ENCODE data around the gene REX1BD. TPM values are rescaled to one million over a fixed set of nuclear protein-coding genes. Genes with fewer than 3 reads are reported as not detected.
"Not testable (repeated sequence)": the region's sequence is repeated elsewhere in the genome, so short reads cannot be mapped to it uniquely, and the experiment has no call there.

REX1BD gene
- polyA plus RNA-seq, 4 donors: 19.2 to 47.3 (median 24.8) TPM

DNA sequence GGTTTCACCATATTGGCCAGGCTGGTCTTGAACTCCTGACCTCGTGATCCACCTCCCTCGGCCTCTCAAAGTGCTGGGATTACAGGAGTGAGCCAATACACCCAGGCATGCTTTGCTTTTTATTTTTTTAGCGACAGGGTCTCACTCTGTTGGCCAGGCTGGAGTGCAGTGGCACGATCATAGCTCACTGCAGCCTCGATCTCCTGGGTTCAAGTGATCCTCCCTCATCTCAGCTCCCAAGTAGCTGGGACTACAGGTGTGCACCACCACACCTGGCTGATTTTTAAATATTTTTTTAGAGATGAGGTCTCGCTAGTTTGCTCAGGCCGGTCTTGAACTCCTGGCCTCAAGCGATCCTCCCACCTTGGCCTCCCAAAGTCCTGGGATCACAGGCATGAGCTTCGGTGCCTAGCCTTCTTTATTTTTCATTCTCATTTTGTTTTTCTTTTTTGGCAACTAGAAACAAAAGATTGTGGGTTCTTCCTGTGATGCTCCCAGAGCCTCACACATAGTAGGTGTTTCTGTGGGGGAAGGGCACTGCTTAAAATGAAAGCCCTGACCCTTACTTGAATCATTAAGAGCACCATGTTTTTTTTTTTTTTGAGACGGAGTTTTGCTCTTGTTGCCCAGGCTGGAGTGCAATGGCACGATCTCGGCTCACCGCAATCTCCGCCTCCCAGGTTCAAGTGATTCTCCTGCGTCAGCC lies 12.2 kb downstream of the REX1BD start:
- not testable (repeated sequence) for DNase-seq (ENCODE audit: low read depth in 4 of 4, low spot score in 3 of 4)

DNA sequence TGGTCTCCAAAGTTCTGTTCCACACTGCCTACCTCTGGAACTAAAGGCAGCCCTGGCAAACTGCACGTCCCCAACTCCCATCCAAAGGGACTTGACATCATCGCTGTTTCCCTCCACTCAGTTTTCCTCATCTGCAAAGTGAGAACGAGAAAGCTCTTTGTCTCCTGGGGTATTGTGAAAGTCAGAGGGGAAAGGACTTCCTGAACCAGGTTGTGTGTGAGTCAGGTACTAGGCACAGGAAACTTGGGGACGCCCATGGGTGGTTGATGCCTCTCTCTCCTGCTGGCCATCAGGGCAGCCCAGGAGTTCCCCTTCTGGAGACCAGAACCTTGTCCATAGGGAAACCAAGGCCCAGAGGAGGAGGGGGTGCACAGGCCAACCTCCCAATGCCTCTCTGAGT lies 13.3 kb downstream of the REX1BD start:
- no peak for DNase-seq (ENCODE audit: low read depth in 4 of 4, low spot score in 3 of 4)

DNA sequence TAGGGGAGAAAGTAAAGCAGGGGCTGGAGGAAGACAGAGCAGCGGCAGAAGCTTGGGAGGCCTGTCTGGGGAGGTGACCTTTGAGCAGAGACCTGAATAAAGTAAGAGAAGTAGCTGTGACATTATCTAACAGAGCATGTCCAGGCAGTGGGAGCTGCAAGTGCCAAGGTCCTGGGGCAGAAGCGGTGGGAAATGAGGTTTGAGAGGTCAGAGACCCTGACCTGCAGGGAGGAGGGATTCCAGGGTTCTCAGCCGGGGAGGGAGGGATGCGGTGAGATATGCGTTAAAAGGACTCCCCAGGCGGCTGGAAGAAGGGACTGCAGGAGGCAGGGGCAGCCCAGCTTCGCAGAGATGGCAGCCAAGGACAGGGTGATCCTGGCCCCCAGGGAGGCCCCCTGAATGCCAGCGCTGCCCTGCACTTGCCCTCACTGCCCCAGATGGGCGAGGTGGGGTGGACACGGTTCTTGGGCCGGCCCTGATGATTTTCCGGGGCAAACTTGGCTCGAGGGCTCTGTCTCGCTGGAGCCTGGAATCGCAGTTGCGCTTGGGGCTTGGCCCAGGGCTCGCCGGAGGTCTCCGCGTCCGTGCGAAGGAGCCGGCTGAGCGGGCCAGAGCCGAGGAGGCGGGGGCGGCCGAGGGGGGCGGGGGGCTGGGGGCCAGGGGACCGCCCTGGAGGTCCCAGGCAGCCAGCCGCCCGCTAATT lies 14.8 kb downstream of the REX1BD start:
- no peak for DNase-seq (ENCODE audit: low read depth in 4 of 4, low spot score in 3 of 4)

DNA sequence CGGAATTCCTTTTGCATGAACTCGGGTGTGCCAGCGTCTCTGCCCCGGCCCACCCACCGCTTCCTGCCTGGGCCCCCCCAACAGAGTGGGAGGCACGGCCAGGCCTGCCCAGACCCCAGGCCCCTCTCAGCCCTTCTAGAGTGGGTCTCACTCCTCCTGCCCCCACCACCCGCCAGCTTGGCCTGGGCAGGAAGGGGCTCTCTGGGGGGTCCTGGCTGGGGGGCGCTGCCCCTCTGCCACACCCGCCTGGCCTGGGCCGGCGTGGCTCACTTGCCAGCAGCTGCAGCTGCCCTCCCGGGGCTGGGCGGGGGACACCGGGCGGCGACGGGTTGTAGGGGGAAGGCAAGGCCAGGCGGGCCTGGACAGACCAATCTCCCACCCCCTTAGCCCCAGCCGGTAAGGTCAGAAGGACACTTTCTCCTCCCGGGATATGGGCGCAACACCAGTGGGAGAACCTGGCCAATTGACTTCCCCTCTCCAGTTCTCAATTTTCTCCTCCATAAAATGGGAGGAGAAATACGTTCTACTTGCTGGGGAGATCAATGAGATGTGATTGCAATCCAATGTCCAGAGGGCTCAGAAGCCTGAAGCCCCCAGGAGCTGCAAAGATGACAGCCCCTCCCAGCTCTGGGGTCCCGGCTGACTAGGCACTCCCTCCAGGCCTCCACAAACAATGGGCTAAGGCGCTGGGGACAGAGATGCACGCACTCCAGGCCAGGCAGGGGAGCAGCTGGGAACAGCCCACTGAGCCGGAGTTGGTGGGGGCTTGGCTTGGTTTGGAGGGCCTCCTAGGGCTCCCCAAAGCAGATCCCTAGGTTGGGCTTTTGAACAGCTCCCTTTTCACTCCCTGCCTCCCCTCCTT lies 15.6 kb downstream of the REX1BD start:
- no peak for DNase-seq (ENCODE audit: low read depth in 4 of 4, low spot score in 3 of 4)

DNA sequence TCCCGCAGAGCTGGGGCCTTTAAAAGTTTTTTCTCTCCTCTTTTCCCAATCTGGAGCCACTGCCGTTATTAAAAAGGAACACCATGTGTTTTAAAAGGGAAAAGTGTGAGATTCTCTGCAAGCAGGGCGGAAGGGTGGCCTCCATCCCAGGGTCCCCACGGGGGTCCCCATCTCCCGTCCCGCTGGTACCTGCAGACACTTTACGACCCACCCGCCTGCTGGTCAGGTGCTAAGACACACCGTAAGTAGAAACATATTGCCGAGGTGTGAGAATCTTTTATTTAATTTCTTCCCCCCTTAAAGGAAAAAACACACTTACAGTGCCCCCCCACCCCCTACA lies 16.2 kb downstream of the REX1BD start:
- DNase-seq (ENCODE audit: low read depth in 4 of 4, low spot score in 3 of 4): no peak

DNA sequence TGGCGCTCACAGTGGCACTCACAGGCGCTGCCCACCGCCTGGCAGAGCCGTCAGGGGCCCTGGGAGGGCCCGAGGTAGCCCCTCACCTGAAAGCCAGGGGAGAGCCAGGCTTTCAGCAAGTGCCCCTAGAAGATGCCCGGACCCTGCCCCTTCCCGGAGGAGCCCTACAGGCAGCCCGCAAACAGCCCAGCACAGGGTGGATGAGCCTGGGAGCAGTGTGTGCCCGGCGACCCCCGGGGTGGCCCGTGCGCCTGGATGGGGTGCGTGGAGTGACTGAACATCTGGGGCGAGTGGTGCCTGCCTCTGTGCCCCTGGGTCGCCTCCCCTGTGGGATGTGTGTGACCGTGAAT lies 16.6 kb downstream of the REX1BD start:
- no peak for DNase-seq (ENCODE audit: low read depth in 4 of 4, low spot score in 3 of 4)

DNA sequence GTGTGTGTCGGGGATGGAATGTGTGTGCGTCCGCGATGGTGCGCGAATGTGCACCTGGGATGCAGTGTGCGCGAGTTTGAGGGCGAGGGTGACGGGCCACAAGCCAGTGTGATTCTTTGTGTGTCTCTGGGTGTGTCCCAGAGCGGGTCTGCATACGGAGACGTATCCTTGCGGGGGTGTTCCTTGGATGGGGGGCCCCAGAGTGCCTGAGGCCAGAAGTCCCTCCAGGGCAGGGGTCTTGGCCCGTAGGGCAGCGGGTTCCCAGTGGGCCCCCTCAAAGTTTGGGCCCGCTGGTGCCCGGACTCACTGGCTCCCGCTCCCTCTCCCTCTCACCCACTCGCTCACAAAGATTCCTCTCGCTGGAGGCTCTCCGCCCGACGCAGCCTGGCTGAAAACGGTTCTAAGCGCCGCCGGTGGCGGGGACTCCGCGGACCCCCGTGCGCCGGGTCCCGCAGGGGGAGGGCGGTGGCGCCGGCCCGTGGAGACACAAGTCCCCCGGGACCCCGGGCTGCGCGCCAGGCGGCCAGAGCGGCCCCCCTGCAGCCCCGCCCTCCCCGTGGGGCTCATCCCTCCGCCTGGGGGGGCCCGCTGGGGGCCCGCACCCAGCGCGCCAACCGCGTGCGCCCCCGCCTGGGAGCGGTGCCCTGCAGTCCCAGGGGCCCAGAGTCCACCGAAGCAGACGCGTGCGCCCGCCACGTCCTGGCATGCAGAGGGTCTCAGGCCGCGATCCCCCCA lies 17.1 kb downstream of the REX1BD start:
- DNase-seq (ENCODE audit: low read depth in 4 of 4, low spot score in 3 of 4): no peak

DNA sequence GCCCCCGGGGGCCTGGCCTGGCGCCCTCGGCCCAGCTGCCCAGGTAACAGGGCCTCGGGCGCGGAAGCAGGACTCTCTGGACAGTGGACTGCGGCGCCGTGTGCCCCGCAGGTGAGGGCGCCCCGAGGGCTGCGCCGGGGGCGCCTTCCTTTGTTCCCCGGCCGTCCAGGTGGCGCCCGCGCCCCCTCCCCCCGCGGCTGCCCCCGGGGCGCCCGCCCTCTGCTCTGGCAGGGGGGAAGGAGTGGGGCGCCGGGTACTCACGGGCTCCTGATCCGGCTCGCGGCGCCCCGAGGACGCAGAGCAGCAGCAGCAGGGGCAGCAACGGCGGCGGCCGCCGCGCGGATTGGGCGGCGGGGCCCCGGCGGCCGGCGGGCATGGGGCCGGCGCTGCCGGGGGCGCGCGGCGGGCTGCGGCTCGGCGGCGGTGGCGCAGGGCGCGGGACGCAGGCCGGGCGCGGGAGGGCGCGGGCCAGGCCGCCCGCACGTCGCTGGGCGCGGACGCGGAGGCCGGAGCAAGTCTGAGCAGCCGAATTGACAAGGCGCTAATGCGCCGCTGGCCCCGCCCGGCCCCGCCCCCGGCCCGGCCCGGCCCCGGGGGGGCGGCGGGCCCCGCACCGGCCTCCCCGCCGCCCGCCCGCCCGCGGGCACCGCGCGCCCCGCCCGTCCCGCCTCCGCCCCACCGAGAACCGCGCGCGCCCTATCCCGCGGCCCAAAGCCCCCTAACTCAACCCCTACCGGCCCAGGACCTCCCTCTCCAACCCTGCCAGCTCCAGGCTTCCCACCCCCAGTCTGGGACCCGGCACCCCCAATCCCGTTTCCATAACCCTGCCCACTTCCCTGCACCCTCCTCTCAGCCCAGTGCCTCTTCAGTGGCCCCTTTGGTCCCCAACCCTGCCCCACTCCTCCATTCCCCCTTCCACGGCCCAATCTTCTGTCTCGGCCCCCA lies 18.0 kb downstream of the REX1BD start, which contains the start of gene CRLF1:
TSS of gene CRLF1 (minus strand) at position 519 of the 945 bp plus-strand sequence. CDS start at position 376, 143 bp downstream.
- no peak for DNase-seq (ENCODE audit: low read depth in 4 of 4, low spot score in 3 of 4)

DNA sequence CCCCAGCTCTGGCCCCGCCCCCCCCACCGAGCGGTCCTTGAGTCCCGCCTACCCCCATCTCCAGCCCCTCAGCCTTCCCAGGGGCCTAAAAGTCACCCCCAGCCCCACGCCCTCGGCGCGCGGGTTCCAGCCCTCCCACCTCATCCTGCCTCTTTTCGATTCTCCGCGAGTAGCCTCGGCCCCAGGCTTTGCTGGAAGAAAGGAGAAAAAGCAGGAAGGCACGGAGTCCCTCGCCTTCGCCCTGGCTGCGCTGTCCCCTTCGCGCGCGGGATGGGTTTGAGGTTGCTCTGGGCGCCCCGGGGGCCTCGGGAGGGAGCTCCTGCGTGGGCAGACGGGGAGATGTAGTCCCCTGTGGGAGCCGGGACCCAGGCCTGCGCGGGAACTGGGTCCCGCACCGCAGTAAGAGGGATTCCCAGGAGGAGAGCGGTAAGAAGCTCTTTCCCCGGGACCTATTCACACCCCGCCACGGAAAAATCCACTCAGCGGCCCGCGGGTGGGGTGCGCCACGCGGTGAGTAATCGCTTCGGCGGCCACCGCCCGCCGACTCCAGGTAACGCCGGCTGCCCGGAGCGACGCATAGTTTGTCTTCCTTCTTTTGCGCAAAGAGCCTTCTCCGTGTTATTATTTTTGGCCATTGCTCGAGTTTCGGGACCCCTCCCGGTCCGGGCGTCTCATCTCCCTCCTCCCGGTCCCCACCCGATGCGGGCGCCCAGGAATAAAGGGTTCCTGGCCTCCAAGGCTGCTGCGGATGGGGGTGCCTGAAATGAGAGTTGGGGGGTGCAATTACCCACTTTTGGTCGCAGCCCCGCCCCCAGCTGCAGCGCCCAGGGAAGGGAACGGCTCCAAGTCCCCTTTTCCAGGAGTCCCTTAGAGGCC lies 18.9 kb downstream of the REX1BD start:
- DNase-seq (ENCODE audit: low read depth in 4 of 4, low spot score in 3 of 4): no peak

DNA sequence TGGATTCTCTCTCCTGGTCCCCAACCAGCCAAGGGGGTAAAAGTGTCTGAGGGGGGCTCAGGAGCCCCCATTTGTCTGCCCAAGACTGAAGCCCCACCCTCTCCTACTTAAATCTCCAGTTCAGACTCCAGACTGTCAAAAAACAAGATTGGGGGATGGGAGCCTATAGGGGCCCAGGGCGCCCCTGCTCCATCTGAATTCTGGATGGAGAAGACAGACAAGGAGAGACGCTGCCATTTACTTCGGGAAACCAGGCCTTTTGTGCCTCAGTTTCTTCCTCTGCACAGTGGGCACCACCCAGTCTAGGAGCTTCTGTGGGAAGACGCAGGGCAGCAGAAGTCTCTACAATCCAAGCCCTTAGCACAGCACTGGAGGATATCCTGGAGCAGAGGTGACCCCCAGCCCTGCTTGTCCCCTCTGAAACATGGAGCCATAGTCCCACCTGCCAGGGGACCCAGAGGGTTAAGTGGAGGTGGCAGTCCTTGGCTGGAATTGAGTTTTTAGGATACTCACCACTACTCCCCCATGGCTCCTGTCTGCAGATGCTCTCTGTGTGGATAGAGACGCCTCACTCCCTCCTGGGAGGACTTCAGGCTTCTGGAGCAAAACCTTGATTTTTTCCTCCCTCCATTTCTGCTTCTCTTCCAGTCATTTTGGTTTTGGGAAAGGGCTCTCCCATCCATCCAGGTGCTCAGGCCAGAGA lies 19.7 kb downstream of the REX1BD start:
- DNase-seq (ENCODE audit: low read depth in 4 of 4, low spot score in 3 of 4): no peak

DNA sequence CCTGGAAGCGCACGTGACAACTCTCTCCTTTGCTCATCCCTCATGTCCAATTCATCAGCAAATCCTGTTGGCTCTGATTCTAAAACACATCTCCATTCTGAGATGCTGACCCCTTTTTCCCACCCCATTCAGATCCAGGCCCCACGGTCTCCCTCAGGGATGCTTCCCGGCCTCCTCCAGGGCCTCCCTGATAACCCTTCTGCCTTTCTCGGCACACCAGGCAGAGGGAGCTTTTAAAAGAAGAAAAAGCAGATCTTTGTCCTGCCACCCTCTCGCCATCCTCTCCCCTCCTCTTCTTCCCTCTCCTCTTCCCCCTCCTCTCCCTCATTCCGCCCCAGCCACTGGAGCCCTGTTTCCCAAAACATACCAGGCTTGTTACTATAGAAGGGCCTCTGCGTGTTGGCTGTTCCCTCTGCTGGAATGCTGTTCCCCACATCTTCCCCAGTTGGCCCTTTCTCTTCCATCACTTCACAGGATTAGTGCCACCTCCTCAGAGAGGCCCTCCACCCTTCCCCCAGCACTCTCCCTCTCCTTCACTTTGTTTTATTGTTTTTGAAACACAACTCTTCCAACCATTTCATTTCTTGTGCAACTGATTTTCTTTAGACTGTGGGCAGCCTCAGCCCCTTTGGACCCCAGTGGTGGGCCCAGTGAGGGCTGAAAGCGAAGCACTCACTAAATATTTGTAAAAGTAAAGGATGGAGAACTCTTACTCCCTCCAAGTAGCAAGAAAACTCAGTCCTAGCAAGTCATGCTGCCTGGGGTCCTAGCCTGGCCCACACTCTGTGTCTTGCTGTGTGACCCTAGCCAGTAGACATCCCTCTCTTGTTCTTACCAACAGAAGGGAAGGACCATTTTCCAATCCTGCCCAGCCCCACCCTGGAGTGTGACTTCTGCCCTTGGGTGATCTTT lies 20.5 kb downstream of the REX1BD start:
- no peak for DNase-seq (ENCODE audit: low read depth in 4 of 4, low spot score in 3 of 4)

DNA sequence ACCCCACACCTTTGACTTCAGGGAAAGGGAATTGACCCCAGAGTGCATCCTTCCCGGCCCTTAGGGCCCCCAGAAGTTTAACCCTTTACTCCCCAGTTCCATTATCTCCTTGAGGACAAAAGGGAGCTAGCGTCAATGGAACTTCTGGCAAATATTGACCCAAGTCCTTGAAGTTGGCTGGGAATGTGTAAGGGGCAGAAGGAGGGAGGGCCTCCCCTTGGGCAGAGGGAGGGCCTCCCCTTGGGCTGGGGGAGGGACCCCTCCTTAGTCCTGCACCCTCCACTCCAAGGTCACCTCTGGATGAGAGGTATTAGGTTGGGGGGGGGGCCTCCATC lies 21.1 kb downstream of the REX1BD start:
- DNase-seq (ENCODE audit: low read depth in 4 of 4, low spot score in 3 of 4): no peak

DNA sequence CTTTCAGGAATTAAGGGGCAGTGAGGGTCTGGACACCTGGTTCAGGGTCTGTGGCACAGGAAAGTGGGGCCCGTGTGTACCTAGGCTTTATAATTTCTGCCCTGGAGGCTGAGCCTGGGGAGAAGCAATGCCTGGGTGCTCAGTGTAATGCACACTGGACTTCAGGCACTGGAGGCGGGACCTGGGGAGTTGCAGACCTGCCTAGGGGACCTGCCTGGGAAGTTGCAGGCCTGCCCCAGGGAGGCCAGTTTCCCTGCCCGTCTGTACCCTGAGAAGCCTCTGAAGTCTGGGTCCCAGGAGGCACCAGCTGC lies 21.6 kb downstream of the REX1BD start:
- DNase-seq (ENCODE audit: low read depth in 4 of 4, low spot score in 3 of 4): no peak

DNA sequence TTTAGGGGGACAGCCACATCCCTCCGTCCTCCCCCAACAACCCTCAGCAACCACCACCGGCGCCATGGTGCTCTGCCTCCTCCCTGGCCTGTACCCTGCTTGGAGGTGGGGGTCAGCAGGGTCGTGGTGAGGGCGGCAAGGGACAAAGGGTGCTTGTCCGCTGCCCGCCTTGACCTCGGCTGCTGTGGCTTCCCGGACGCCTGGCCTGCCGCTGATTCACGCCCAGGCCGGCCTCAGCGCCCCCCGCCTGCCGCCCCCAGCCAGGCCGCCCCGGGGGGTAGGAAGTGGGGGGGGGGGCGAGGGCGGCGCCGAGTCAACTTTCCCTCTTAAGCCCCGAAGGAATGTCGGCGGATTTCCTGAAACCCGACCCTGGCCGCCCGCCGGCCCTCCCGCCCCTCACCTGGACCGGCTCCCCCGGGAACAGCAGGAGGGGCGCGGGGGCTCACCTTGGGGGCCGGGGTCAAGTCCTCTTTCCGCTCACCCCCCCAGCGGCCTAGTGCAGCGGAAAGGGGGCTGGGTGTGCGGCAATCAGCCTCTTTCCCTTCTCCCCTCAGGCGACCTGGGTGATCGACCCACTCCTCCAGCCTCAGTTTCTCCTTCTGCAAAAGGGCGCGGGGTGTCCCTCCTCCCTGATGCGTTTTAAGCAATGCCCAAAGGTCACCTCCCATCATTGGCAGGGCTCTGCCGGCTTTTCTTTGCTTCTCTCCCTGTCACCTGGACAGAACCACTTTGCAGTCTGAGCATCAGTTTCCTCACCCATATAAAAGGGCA lies 22.1 kb downstream of the REX1BD start:
- no peak for DNase-seq (ENCODE audit: low read depth in 4 of 4, low spot score in 3 of 4)

DNA sequence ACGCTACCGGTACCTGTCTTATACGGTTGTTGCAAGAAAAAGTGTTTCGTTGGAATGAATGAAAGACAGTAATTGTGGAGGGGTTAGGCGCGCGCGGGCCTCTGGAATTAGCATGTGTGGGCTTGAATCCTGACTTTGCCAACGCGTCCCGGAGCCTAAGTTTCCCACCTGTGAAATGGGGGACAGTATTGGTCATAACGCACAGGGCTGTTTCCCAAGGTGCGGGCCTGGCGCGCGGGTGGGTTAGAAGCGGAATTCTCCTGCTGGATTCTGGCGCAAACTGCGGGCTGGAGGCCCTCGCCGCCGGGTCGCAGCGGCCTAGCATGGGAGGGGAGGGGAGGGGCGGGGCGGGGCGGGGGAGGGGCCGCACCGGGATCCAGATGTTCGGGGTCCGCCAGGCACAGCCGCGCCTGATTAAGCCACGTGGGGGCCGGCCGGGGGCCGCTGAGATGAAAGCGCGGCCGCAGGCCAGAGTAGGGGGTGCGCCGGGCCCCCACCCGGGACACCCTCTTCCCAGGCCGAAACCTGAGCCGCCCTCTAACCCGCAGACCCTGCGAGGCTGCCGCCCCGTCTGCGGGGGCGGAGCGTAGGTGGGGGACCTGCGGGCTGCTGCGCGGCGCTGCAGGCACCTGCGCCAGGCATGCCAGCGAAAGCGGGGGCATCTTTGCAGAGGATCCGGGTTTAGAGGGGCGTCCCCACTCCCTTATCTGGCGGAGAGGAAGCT lies 22.9 kb downstream of the REX1BD start:
- no peak for DNase-seq (ENCODE audit: low read depth in 4 of 4, low spot score in 3 of 4)

All from right renal pelvis (tissue), 4 donors.